GM12873 (cell line): ENCODE results near the gene ARG1.

Experiments used
- TF ChIP-seq, protein P1 (sequence below): IDR thresholded peaks from 2 replicates; pipeline ENCODE4 v1.5.1; 2012; ENCODE audit warnings: low read depth, mild to moderate bottlenecking, moderate library complexity, low read length, control low read depth; ENCODE audit not compliant: insufficient read depth; ENCODE audit errors: missing control alignments

The ARG1 gene

DNA sequence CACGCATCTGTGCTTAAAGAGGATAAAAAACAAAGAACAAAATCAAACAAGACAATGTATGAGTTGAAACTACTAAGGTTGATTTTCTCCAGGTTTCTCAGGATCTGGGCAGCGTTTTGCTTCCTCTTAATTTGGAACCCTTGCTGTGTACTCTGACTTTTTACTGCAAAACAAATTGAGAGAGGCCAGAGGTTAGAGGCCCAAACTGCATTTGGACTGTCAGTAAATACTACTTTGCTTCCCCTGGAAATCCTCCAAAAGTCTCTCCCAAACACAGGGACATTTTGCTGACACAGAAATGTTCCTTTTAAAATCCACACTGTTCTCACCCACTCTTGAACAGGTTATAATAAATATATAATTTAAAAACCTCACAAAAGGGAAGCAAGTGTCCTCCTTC, 1.1 kb downstream of the ARG1 start:
- TF ChIP-seq, protein P1, sequence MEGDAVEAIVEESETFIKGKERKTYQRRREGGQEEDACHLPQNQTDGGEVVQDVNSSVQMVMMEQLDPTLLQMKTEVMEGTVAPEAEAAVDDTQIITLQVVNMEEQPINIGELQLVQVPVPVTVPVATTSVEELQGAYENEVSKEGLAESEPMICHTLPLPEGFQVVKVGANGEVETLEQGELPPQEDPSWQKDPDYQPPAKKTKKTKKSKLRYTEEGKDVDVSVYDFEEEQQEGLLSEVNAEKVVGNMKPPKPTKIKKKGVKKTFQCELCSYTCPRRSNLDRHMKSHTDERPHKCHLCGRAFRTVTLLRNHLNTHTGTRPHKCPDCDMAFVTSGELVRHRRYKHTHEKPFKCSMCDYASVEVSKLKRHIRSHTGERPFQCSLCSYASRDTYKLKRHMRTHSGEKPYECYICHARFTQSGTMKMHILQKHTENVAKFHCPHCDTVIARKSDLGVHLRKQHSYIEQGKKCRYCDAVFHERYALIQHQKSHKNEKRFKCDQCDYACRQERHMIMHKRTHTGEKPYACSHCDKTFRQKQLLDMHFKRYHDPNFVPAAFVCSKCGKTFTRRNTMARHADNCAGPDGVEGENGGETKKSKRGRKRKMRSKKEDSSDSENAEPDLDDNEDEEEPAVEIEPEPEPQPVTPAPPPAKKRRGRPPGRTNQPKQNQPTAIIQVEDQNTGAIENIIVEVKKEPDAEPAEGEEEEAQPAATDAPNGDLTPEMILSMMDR: no peak

DNA sequence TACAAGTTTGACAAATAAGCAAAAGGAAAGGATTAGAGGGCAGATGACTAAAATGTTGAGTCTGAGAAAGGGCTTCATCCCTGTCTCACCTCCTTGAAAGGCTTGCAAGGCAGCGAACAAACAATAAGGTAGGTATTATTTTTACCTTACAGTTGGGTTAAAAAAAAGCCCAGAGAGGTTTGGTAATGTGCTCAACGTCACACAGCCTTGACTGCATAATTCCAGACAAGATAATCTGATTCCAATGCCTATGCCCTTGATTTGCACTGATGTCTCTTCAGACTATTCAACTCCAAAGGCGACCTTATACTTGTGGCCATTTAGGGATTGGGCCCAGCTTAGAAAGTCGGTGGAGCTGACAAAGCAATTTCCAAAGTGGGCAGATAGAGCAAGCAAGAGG, 1.7 kb downstream of the ARG1 start:
- TF ChIP-seq, protein P1: no peak

DNA sequence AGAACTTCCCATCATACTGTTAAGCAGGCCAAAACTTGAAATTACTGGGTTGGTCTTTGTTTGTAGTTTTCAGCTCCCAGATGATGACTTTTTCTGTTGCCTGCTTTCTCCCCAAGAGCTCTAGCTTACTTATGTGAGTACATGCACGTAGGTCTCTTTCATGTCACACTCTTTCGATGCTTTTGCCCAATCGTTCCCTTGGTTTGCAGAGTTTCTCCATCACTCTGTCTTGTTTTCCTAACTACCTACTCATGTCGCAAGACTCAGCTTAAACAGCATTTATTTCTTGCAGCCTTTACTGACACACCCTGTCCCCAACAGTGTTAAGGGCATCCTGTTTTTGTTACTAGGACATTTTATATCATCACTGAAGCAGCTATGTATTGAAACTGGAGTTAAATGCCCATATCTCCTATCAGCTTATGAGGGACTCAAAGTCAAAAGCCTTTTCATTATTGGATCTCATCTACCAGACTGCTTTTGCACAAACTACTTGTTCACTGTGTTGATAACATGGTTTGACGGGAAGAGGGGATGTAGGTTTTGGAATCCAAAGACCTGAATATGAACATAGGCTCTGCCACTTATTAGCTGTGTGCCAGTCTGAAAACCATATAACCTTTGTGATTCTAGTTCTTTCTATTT, 2.9 kb downstream of the ARG1 start:
- TF ChIP-seq, protein P1: no peak

DNA sequence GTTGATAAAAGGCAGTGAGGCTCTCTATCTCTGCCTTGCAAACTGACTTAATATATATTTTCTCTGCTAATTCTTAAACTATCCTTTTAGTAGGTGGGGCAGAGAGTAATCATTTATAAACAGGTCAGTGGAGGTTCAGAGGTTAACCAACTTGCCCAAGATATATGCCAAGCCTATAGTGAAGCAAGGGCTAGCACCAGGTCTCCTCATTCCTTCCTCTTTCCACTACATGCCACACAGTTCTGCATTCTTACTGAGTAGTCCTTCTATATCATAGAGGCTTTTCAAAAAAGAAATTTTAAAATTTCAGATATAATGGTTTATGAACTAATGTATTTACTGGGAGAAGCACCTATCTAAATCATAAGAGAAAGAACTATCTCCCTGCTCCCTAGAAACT, 8.5 kb downstream of the ARG1 start:
- TF ChIP-seq, protein P1: no peak

DNA sequence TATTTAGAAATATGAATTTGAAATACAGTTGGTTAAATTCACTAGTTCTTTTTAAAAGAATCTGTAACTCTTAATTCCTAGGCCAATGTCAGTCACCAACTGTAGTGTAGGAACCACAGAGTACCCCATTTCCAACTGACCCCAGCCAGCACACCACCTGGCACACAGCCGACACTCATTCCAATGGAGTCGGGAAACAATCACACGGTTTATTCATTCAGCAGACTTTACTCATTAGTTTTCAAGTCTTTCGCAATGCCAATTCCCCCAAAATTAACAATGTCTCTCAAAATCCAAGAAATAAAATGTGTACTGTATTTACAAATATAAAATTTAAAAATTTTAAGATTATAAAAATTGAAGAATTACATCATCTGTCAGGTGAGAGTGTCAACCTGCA, 13.5 kb downstream of the ARG1 start:
- TF ChIP-seq, protein P1: no peak

DNA sequence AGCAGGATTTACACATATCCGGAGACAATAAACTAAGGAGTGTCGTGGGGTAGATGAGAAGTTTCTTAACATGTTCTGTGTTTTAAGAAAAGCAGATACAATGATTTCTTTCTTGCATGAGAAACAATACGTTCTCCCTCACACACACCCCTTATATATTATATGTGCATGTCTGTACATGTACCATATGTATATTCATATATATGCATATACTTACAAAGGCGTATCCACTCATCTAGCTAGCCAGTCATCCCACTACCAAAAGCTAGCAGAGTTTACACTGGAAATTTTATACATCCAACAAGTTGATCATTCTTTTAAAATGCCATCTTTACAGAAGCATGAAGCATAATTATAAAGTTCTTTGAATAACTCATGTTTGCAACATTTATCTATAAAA, 14.9 kb downstream of the ARG1 start:
- TF ChIP-seq, protein P1: no peak

DNA sequence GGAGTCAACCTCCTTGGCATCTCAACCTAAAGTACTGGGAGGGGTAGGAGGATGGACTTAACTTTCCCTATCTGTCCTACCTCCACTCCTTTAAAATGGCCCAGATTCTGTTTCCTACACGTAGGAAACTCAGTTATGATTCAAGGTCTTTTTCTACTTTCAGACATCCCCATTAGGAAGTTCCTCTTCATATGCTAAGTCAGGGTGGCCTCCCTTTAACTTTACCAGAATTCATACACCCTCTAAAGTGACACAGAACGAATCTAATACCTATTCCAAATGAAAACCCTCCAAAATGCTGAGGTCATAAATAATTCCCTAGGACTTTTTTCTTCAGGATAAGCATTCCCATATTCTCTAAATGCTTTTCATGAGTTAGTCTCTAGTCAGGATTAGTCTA, 15.6 kb downstream of the ARG1 start:
- TF ChIP-seq, protein P1: no peak
